ENCODE measurements around the gene MRPS22.

DNA sequence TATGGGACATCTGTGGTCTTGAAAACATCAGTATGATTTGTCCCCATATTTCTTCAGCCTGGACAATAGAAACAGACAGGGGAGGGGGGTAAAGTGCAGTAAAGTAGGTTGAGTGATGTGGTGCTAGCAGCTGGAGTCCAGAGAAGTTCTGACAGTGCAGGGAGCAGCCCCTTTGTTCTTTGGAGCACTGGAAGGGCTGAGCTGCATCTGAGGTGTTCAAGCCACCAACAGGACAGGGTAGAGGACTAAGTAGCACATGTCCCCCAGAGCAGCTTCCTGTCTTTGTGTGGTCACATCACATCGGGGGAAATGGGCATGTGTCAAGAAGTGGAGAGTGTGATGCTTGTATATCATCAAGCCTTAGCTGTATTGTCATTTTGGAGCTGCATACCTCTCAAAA is 12.1 kb downstream of the MRPS22 start:
- no peak for TF ChIP-seq SUZ12 (IDR thresholded peaks at IDR 0.05; ENCODE audit: low read length)
- TF ChIP-seq, protein P1, sequence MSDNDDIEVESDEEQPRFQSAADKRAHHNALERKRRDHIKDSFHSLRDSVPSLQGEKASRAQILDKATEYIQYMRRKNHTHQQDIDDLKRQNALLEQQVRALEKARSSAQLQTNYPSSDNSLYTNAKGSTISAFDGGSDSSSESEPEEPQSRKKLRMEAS (IDR thresholded peaks at IDR 0.05) = no peak
- TF ChIP-seq, protein P2, sequence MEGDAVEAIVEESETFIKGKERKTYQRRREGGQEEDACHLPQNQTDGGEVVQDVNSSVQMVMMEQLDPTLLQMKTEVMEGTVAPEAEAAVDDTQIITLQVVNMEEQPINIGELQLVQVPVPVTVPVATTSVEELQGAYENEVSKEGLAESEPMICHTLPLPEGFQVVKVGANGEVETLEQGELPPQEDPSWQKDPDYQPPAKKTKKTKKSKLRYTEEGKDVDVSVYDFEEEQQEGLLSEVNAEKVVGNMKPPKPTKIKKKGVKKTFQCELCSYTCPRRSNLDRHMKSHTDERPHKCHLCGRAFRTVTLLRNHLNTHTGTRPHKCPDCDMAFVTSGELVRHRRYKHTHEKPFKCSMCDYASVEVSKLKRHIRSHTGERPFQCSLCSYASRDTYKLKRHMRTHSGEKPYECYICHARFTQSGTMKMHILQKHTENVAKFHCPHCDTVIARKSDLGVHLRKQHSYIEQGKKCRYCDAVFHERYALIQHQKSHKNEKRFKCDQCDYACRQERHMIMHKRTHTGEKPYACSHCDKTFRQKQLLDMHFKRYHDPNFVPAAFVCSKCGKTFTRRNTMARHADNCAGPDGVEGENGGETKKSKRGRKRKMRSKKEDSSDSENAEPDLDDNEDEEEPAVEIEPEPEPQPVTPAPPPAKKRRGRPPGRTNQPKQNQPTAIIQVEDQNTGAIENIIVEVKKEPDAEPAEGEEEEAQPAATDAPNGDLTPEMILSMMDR (IDR thresholded peaks at IDR 0.05; ENCODE audit: control extremely low read depth in 1 of 3, insufficient read depth in 1 of 3, low read depth in 1 of 3, low read length in 3 of 3) = no peak
- TF ChIP-seq, protein P3, sequence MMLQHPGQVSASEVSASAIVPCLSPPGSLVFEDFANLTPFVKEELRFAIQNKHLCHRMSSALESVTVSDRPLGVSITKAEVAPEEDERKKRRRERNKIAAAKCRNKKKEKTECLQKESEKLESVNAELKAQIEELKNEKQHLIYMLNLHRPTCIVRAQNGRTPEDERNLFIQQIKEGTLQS (IDR thresholded peaks at IDR 0.05; ENCODE audit: insufficient read depth, low read depth, low read length) = no peak
- TF ChIP-seq POLR2A (IDR thresholded peaks at IDR 0.05; ENCODE audit: control extremely low read depth in 1 of 2, low read depth in 2 of 2, low read length in 2 of 2) = no peak
- TF ChIP-seq CBX8 (IDR thresholded peaks at IDR 0.05; ENCODE audit: borderline replicate concordance, low read depth, low read length) = no peak
- no peak for TF ChIP-seq RAD21 (IDR thresholded peaks at IDR 0.05 in 1 of 2, conservative IDR thresholded peaks at IDR 0.05 in 1 of 2; ENCODE audit: low read depth in 2 of 2, low read length in 2 of 2)
- no peak for TF ChIP-seq JUN (IDR thresholded peaks at IDR 0.05; ENCODE audit: low read depth, low read length)
- TF ChIP-seq SP1 (IDR thresholded peaks at IDR 0.05; ENCODE audit: low read depth, low read length) = no peak

Measured in H1 (cell line).